Fibroblast of villous mesenchyme (primary cell): Measurements from ENCODE around the gene CAPN3. TPM values are rescaled to one million over a fixed set of nuclear protein-coding genes. Genes with fewer than 3 reads are reported as not detected.

Experiments
- DNase-seq: peaks from one replicate; pipeline ENCODE4 v3.0.0-alpha.2; 2010; ENCODE audit warnings: low read depth
- H3K4me3 ChIP-seq: 2 replicates; pipeline ENCODE4 v1.5.1; 2011; ENCODE audit warnings: low read depth, mild to moderate bottlenecking, low read length
- small RNA-seq: library from RNA; depleted of rRNA; stranded (forward); fragments of <200 nt; gene quantifications from one replicate; pipeline ENCODE3, GENCODE V24; 2012
- total RNA-seq: library from RNA; depleted of rRNA; stranded (reverse); fragments of >200 nt; gene quantifications from 2 replicates; pipeline ENCODE4 v1.2.3, GENCODE V29; 2012
- TF ChIP-seq, protein P1 (sequence below): IDR thresholded peaks from 2 replicates; pipeline ENCODE4 v1.5.1; 2012; ENCODE audit warnings: low read depth, mild to moderate bottlenecking, low read length; ENCODE audit not compliant: insufficient read depth

The CAPN3 gene
- total RNA-seq, 1 donor: 2.6 TPM

GRCh38 chr15:42457445-42458442 lies 98.4 kb downstream of the CAPN3 start:
- TF ChIP-seq, protein P1, sequence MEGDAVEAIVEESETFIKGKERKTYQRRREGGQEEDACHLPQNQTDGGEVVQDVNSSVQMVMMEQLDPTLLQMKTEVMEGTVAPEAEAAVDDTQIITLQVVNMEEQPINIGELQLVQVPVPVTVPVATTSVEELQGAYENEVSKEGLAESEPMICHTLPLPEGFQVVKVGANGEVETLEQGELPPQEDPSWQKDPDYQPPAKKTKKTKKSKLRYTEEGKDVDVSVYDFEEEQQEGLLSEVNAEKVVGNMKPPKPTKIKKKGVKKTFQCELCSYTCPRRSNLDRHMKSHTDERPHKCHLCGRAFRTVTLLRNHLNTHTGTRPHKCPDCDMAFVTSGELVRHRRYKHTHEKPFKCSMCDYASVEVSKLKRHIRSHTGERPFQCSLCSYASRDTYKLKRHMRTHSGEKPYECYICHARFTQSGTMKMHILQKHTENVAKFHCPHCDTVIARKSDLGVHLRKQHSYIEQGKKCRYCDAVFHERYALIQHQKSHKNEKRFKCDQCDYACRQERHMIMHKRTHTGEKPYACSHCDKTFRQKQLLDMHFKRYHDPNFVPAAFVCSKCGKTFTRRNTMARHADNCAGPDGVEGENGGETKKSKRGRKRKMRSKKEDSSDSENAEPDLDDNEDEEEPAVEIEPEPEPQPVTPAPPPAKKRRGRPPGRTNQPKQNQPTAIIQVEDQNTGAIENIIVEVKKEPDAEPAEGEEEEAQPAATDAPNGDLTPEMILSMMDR: no peak
- peak overlapping the region; percentile 60 for H3K4me3 ChIP-seq
- peak; percentile 97 for DNase-seq

- no peak for DNase-seq
- TF ChIP-seq, protein P1: no peak
- no peak overlapping the region for H3K4me3 ChIP-seq
Observed at GRCh38 chr15:42461261-42461660, 102.0 kb downstream of the CAPN3 start.

Small RNA genes within 50 kb of the gene (small RNA-seq; reads per million reads assigned to genes)
- gene RNU6-188P: not detected

Other genes with a start within 250 kb of the CAPN3 start
- not detected in 2 replicates for gene PLA2G4F, start 202.9 kb upstream of the CAPN3 start, total RNA-seq
- 58.0 and 70.4 TPM in 2 replicates for gene VPS39, start 151.2 kb upstream of the CAPN3 start, total RNA-seq
- gene GANC, start 86.3 kb upstream of the CAPN3 start, total RNA-seq: 22.5 and 25.5 TPM in 2 replicates
- gene TMEM87A, start 86.1 kb upstream of the CAPN3 start, total RNA-seq: 70.9 and 79.9 TPM in 2 replicates
- 74.1 and 90.2 TPM in 2 replicates for gene ZNF106, start 131.6 kb downstream of the CAPN3 start, total RNA-seq
- gene SNAP23, start 136.1 kb downstream of the CAPN3 start, total RNA-seq: 81.5 and 83.3 TPM in 2 replicates
- 13.5 and 19.9 TPM in 2 replicates for gene LRRC57, start 189.3 kb downstream of the CAPN3 start, total RNA-seq
- gene HAUS2, start 189.3 kb downstream of the CAPN3 start, total RNA-seq: 25.9 and 26.7 TPM in 2 replicates
- gene STARD9, start 216.1 kb downstream of the CAPN3 start, total RNA-seq: 9.1 and 11.0 TPM in 2 replicates